WERI-Rb-1 (cell line): ENCODE results near the gene ADARB2.
"Not testable (repeated sequence)": the region's sequence is repeated elsewhere in the genome, so short reads cannot be mapped to it uniquely, and the experiment has no call there.

Source experiments
- DNase-seq: peaks from one replicate; pipeline ENCODE4 v3.0.0-alpha.2; 2020
- H3K27ac ChIP-seq: fragments of 250-450 bp; sonication (Bioruptor Pico); 2 replicates; pipeline ENCODE4 v1.5.1; 2020; ENCODE audit warnings: mild to moderate bottlenecking, moderate library complexity
- H3K27me3 ChIP-seq: fragments of 250-450 bp; sonication (Bioruptor Pico); 2 replicates; pipeline ENCODE4 v1.5.1; 2021; ENCODE audit warnings: mild to moderate bottlenecking, low read depth, moderate library complexity; ENCODE audit not compliant: insufficient read depth, severe bottlenecking
- H3K36me3 ChIP-seq: fragments of 250-450 bp; sonication (Bioruptor Pico); 2 replicates; pipeline ENCODE4 v1.5.1; 2020; ENCODE audit warnings: mild to moderate bottlenecking, moderate library complexity
- H3K4me3 ChIP-seq: 2 replicates; pipeline ENCODE4 v1.5.1; 2011; ENCODE audit warnings: low read depth, mild to moderate bottlenecking, control low read depth, low read length
- H3K9me3 ChIP-seq: fragments of 250-450 bp; sonication (Bioruptor Pico); 2 replicates; pipeline ENCODE4 v1.5.1; 2021; ENCODE audit warnings: mild to moderate bottlenecking, moderate library complexity; ENCODE audit not compliant: severe bottlenecking
- TF ChIP-seq, protein P1 (sequence below): IDR thresholded peaks from 2 replicates; pipeline ENCODE4 v1.5.1; 2011; ENCODE audit warnings: low read depth, mild to moderate bottlenecking, control low read depth, inconsistent platforms, low read length

ADARB2 gene

GRCh38 chr10:1542941-1543340 is 194.4 kb downstream of the ADARB2 start:
- Histone ChIP-seq H3K4me3 (no peak overlapping the region), H3K27ac (no peak overlapping the region), H3K9me3 (no peaks in the 10 kb centered on the region), H3K27me3 (peaks cover 3% of the 10 kb centered on the region), H3K36me3 (no peaks in the 10 kb centered on the region)
- TF ChIP-seq, protein P1, sequence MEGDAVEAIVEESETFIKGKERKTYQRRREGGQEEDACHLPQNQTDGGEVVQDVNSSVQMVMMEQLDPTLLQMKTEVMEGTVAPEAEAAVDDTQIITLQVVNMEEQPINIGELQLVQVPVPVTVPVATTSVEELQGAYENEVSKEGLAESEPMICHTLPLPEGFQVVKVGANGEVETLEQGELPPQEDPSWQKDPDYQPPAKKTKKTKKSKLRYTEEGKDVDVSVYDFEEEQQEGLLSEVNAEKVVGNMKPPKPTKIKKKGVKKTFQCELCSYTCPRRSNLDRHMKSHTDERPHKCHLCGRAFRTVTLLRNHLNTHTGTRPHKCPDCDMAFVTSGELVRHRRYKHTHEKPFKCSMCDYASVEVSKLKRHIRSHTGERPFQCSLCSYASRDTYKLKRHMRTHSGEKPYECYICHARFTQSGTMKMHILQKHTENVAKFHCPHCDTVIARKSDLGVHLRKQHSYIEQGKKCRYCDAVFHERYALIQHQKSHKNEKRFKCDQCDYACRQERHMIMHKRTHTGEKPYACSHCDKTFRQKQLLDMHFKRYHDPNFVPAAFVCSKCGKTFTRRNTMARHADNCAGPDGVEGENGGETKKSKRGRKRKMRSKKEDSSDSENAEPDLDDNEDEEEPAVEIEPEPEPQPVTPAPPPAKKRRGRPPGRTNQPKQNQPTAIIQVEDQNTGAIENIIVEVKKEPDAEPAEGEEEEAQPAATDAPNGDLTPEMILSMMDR = no peak
- no peak for DNase-seq

GRCh38 chr10:1540144-1540543 is 197.2 kb downstream of the ADARB2 start:
- no peaks in the 10 kb centered on the region for H3K36me3 ChIP-seq
- no peak overlapping the region for H3K27ac ChIP-seq
- H3K4me3 ChIP-seq = no peak overlapping the region
- no peaks in the 10 kb centered on the region for H3K9me3 ChIP-seq
- H3K27me3 ChIP-seq = peaks cover 3% of the 10 kb centered on the region
- TF ChIP-seq, protein P1 = no peak
- DNase-seq = no peak

DNA sequence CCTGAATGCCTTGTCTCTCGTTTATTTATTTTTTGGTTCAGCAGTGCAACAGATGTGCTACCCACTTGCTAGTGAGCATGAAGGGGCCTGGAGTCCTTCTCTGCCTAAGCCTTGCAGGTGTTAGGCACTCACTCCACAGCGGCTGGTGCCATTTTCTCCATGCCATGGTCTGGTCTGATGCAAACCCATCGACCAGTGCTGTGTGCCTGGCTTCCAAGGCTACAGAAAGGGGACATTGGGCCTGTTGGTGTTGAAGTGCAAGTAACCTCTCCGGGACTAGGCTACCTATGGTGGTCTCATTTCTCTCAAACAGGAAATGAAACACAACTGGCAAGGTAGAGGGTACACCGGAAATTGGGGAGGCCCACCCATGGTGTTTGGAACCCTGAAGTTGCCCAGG is 198.1 kb downstream of the ADARB2 start:
- Histone ChIP-seq H3K27ac (no peak overlapping the region), H3K4me3 (no peak overlapping the region), H3K27me3 (peaks cover 3% of the 10 kb centered on the region), H3K9me3 (no peaks in the 10 kb centered on the region), H3K36me3 (no peaks in the 10 kb centered on the region)
- DNase-seq = no peak
- TF ChIP-seq, protein P1 = no peak

DNA sequence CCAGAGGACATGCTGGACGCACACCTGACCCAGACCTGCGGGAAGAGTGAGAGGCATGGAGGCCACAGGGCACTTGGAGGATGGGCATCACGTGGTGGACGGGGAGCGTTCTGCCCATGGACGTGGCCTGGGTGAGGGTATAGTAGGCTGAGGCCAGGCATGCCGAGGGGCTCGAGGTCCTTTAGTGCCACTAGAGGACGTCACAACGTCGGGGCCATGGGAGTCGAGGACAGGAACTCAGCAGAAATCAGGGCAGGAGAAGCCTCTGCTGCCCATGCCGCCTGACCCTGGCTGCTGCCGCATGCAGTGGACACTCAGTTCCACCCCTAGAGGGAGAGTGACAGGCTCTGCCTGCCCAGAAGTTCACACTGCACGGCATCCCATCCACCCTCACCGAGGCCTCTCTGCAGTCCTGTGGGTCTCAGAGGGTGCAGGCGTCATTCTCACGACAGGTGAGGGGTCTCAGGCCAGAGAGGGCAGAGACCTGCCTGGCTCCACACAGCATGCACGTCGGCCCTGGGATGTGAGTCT is 198.7 kb downstream of the ADARB2 start:
- TF ChIP-seq, protein P1 = no peak
- no peak overlapping the region for H3K27ac ChIP-seq
- no peak for DNase-seq
- no peak overlapping the region for H3K4me3 ChIP-seq
- H3K27me3 ChIP-seq = peaks cover 3% of the 10 kb centered on the region
- no peaks in the 10 kb centered on the region for H3K36me3 ChIP-seq
- no peaks in the 10 kb centered on the region for H3K9me3 ChIP-seq

GRCh38 chr10:1538121-1538520 is 199.2 kb downstream of the ADARB2 start:
- Histone ChIP-seq H3K27me3 (peaks cover 3% of the 10 kb centered on the region), H3K27ac (no peak overlapping the region), H3K4me3 (no peak overlapping the region), H3K9me3 (no peaks in the 10 kb centered on the region), H3K36me3 (no peaks in the 10 kb centered on the region)
- TF ChIP-seq, protein P1 = no peak
- no peak for DNase-seq

DNA sequence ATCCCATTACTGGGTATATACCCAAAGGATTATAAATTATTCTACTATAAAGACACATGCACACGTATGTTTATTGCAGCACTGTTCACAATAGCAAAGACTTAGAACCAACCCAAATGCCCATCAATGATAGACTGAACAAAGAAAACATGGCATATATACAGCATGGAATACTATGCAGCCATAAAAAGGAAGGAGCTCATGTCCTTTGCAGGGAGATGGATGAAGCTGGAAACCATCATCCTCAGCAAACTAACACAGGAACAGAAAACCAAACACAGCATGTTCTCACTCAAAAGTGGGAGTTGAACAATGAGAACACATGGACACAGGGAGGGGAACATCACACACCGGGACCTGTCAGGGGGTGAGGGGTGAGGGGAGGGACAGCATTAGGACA is 199.9 kb downstream of the ADARB2 start:
- not testable (repeated sequence) for H3K9me3 ChIP-seq, H3K36me3 ChIP-seq, DNase-seq, H3K4me3 ChIP-seq, H3K27me3 ChIP-seq, H3K27ac ChIP-seq
